GM19372 (cell line): ENCODE data around the gene OTULINL.
"Not testable (repeated sequence)": the region's sequence is repeated elsewhere in the genome, so short reads cannot be mapped to it uniquely, and the experiment has no call there.

Experiments
- ATAC-seq: cut with Tn5 transposase; IDR thresholded peaks from one replicate; pipeline ENCODE4 v1.9.1; 2021; ENCODE audit warnings: mild to moderate bottlenecking, low read depth, moderate library complexity; ENCODE audit not compliant: unreplicated experiment

The OTULINL gene

DNA sequence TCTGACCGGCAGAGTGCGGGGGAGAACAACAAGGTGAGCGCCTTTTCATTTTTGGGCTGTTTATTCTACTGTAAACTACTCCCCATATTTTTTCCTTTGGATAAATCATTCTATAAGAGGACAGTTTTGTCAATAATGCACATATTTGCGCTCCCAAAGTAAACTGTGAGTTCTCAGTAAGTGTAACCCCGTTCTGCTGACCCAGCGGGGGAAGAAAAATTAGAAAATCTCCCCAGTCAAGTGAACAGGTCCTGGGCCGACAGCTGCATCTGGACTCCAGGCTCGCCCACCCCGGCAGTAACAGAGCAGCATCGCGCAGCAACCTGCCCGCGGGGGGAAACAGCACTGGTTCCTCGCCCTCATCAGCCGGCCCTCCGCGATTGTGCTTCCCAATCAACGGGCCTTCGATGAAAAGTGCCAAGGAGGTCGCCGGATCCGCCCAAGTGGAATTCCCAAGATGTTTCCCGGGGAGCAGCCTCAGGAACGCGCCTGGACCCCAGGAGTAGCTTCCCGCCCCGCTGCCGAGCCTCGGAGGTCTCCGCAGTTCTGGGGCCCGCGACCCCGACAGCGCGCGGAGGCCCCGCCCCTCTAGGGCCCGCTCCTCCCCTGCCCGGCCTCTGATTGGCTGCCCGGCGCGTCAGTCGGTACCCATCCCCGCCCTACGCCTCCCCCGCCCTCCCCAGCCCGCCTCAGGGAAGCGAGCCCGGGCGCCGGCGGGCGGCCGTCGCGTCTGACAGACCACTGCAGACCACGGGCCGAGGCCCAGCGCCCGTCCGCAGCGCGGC lies at the start of gene OTULINL:
TSS of gene OTULINL (plus strand) at position 687 of the 785 bp plus-strand sequence. CDS start 103 bp downstream, outside the sequence.
- ATAC-seq = peak; percentile 95

GRCh38 chr5:14532180-14532579 lies 49.4 kb upstream of the OTULINL start:
- no peak for ATAC-seq

DNA sequence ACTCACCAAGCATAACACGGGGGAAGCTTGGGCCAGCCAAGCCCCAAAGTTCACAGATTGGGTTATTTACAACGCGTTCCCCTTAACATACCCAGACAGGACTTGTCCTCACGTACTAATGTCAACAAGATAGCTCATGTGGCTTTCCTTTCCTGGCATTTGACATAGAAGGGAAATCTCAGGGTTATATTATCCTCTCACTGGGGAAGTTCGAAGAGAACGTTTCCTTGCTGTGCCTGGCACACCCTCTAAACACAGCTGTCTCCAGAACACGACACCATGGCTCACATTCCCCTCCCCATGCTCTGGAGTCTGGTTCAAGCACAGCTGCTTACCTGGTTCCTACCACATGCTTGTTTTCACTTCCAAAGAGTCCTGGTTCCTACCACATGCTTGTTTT lies 46.8 kb upstream of the OTULINL start:
- no peak for ATAC-seq

DNA sequence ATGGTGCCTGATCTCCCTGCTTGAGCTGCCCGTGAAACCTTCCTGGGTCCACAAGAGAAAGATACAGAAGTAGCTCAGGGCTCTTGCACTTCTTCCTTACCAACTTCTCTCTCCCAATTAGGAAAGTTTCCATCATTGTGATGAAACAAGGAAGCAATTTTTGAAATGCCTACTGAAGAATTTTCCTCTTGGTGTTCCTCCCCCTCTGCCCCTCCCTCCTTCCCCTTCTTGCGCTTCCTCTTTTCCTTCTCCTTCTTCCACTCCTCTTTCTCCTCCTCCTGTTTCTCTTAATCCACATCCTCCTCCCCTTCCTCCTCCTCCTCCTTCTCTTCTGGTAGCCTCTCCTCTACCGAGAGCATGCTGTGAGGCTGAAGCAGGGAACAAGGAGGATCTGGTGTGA lies 36.3 kb upstream of the OTULINL start:
- no peak for ATAC-seq

DNA sequence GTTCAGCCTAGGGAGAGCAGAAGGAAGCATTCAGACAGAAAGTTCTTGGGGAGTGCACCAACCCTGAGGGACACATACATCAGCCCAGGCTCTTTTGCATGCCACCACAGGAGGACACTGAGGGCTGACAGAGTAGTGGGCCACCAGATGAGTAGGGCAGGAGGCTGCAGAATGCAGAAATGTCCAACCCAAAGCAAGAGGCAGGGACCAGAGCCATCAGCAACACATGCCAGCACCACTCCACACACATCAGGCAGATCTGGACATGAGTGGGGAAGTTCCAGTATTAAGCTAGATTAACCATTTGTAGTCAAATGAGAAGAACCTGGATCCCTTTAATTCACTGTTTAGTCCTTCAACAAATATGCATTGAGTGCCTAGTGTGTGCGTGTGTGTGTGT lies 35.7 kb upstream of the OTULINL start:
- no peak for ATAC-seq

DNA sequence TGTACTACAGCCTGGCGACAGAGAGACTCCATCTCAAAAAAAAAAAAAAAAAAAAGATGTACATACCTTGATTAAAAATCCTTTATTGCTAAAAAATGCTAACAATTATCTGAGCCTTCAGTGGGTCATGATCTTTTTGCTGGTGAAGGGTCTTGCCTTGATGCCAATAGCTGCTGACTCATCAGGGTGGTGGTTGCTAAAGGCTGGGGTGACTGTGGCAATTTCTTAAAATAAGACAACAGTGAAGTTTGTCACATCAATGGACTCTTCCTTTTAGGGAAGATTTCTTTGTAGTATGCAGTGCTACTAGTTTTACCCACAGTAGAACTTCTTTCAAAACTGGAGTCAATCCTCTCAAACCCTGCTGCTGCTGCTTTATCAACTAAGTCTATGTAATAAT lies 33.9 kb upstream of the OTULINL start:
- ATAC-seq = no peak

DNA sequence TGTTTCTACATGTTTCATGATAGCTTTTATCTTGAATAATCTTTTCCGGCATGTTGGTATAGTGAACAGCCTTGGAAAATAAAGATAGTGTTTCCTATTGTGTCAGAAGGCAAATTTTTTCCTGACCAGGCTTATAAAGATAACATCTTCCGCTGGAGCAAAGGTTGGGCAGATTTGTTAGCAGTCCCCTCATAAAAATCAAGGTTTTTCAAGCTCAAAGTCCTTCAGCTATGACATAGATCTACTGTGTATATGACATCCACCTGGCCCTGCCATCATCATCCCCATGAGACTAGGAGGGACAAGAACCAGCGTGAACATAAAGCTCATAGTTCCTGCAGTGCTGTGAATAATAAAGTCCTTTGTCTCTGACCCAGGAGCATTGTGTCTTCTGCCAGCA lies 30.4 kb upstream of the OTULINL start:
- no peak for ATAC-seq

- ATAC-seq = no peak
Observed at GRCh38 chr5:14552017-14552416, 29.6 kb upstream of the OTULINL start.

DNA sequence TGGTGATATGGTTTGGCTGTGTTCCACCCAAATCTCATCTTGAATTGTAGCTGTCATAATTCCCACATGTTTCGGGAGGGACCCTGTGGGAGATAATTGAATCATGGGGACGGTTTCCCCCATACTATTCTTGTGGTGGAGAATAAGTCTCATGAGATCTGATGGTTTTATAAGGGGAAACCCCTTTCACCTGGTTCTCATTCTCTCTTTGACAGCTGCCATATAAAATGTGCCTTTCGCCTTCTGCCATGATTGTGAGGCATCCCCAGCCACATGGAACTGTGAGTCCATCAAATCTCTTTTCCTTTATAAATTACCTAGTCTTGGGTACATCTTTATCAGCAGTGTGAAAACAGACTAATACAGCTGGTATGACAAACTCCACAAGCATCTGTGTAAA lies 27.3 kb upstream of the OTULINL start:
- ATAC-seq = not testable (repeated sequence)

GRCh38 chr5:14556015-14556414 lies 25.6 kb upstream of the OTULINL start:
- ATAC-seq = no peak

GRCh38 chr5:14557203-14557770 lies 24.3 kb upstream of the OTULINL start:
- no peak for ATAC-seq

DNA sequence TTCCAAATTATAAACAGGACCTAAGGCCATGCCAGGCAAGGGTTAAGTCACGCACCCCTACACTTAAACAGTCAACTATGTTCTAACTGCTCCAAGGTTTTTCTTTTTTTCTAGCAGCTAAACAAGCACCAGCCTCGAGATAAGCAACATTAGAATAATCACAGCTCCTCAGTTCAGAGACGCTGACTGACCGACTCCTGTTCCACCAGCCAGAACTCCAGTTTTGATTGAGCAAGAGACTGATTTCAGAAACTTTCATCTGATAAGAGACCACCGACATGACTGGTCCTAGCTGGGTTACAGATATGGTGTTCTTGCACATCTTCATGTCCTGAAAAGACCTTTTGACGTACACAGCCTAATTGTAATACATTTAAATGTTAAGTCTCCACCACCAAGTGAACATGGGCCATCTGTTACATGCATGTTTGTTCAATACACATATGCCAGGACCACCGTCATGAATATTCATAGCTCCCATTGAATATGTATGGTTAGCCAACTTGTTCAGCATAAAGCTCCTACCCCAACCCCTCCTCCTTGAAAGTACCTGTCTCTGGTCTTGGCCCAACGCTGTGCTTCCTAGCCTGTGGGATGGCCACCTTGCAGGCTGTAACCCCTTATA lies 23.7 kb upstream of the OTULINL start:
- no peak for ATAC-seq

- ATAC-seq = no peak
Observed at GRCh38 chr5:14560091-14560595, 21.4 kb upstream of the OTULINL start.

DNA sequence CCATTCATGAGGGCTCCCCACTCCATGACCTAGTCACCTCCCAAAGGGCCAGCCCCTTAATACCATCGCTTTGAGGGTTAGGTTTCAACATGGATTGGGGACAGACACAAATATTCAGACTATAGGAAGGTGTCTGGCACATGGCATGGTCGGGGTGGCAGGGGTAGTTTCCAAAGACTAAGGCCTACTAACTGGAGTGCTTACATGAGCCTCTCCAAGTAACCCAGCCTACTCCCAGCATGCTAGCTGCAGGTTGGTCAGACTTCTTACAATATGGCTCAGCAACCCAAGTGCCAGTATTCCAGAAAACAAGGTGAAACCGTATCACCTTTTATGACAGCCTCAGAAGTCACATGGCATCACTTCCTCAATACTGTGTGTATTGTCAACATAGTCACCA lies 19.9 kb upstream of the OTULINL start:
- no peak for ATAC-seq

DNA sequence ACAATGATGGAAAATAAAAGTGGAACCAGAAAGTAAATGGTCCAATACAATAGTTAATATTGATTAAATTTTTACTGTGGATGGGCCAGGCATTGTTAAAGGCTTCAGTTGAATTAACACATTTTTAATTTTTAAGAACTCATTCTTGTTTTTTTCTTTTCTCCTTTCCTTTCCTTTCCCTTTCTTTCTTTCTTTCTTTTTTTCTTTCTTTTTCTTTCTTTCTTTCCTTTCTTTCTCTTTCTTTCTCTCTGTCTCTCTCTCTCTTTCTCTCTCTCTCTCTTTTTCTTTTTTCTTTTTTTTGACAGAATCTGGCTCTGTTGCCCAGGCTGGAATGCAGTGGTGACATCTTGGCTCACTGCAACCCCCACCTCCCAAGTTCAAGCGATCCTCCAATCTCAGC lies 13.3 kb upstream of the OTULINL start:
- ATAC-seq = no peak

DNA sequence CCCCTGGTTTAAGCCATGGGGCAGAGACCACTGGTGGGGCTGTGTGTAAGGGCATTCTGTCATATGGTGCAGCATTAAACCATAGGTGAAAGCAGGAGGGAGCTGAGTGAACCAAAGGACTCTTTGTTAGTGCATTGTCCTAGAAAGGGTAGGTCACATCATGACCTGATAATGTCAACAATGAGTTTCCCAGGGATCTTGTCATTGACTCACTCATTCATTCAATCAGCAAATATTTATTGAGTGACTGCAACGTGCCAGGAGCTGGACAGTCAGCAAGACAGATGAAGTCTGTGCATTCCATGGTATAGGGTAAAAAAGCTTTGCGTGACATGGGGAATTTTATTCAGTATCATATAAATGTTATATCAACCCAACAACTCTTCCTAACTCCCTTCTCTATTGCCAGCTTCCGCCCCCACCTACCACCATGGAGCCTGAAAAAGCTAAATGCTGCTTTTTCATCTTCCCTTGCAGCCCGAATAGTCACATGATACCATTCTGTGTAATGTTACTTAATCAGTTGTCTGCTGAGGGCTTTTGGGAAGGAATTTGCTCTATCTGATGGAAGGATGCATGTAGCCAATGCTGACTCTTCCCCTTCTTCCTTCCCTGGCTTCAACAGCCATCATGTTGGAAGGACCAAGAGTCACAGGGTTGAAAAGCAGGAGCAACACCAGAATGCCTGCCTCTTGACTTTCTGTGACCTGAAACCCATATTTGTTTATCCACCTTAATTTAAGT lies 11.5 kb upstream of the OTULINL start:
- ATAC-seq = no peak

- no peak for ATAC-seq
Observed at GRCh38 chr5:14571901-14572300, 9.7 kb upstream of the OTULINL start.

- ATAC-seq = no peak
Observed at GRCh38 chr5:14572385-14572784, 9.2 kb upstream of the OTULINL start.

GRCh38 chr5:14572836-14573235 lies 8.8 kb upstream of the OTULINL start:
- no peak for ATAC-seq

DNA sequence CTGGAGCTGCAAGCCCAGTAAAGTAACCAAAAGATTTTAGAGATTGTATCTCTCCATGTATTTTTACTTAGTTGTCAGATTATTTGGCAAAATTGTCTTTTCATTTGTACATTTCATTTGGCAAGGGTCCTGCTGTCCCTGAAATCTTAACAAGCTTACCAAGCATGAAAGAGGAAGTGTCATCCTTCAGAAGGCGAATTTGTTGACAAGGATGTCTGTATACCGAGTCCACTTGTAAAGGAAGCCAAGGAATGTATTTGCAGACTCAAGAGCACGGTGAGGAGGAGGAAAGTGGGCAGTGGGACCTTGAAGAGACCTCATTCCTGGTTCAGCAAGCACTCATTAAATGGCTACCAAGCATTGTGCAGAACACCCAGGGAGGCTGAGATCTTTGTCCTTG lies 7.5 kb upstream of the OTULINL start:
- no peak for ATAC-seq
